Neural cell (in vitro differentiated cells): ENCODE measurements around the gene PTPRN2. TPM values are rescaled to one million over a fixed set of nuclear protein-coding genes. Genes with fewer than 3 reads are reported as not detected.

Experiments
- H2AFZ ChIP-seq: fragments of 200-600, 300-800 bp; sonication (generic), shearing (Covaris generic); 2 replicates; pipeline ENCODE4 v1.6.0; 2014; ENCODE audit warnings: low read depth, mild to moderate bottlenecking, antibody characterized with exemption, low read length, moderate library complexity
- H3F3A ChIP-seq: fragments of 200-600 bp; shearing (Covaris generic); 2 replicates; pipeline ENCODE4 v1.6.1; 2016; ENCODE audit warnings: mild to moderate bottlenecking, moderate library complexity, mixed read lengths, antibody characterized with exemption, low read length; ENCODE audit not compliant: insufficient read depth, poor library complexity, severe bottlenecking
- H3K27ac ChIP-seq: fragments of 200-600, 300-800 bp; sonication (generic), shearing (Covaris generic); 2 replicates; pipeline ENCODE4 v1.5.1; 2014; ENCODE audit warnings: mild to moderate bottlenecking, low read length, moderate library complexity
- H3K27me3 ChIP-seq: fragments of 300-800, 200-600 bp; sonication (generic), shearing (Covaris generic); 2 replicates; pipeline ENCODE4 v1.6.0; 2014; ENCODE audit warnings: mild to moderate bottlenecking, low read depth, low read length, moderate library complexity; ENCODE audit not compliant: insufficient read depth
- H3K36me3 ChIP-seq: fragments of 300-800, 200-600 bp; sonication (generic), shearing (Covaris generic); 2 replicates; pipeline ENCODE4 v1.5.1; 2014; ENCODE audit warnings: mild to moderate bottlenecking, antibody characterized with exemption, low read length, moderate library complexity; ENCODE audit not compliant: insufficient read depth
- H3K4me2 ChIP-seq: fragments of 300-800, 200-600 bp; sonication (generic), shearing (Covaris generic); 2 replicates; pipeline ENCODE4 v1.6.0; 2014; ENCODE audit warnings: mild to moderate bottlenecking, low read length
- H3K4me3 ChIP-seq: fragments of 300-800, 200-600 bp; sonication (generic), shearing (Covaris generic); 2 replicates; pipeline ENCODE4 v1.5.1; 2014; ENCODE audit warnings: mild to moderate bottlenecking, low read length, moderate library complexity
- H3K79me2 ChIP-seq: fragments of 200-600 bp; shearing (Covaris generic); replicated peaks from 2 replicates; pipeline ENCODE4 v1.6.0; 2014; ENCODE audit warnings: mild to moderate bottlenecking, low read length, moderate library complexity; ENCODE audit not compliant: insufficient read depth
- H3K9ac ChIP-seq: fragments of 300-800, 200-600 bp; sonication (generic), shearing (Covaris generic); 2 replicates; pipeline ENCODE4 v1.6.1; 2016; ENCODE audit warnings: mild to moderate bottlenecking, low read length, mixed read lengths
- H3K9me2 ChIP-seq: fragments of 200-600 bp; shearing (Covaris generic); 2 replicates; pipeline ENCODE4 v1.6.1; 2016; ENCODE audit warnings: mild to moderate bottlenecking, low read length, mixed read lengths; ENCODE audit not compliant: insufficient read depth
- H3K9me3 ChIP-seq: fragments of 200-600, 300-800 bp; sonication (generic), shearing (Covaris generic); 2 replicates; pipeline ENCODE4 v1.6.1; 2016; ENCODE audit warnings: mild to moderate bottlenecking, mixed run types, low read length, moderate library complexity, mixed read lengths
- H4K20me1 ChIP-seq: fragments of 200-600 bp; shearing (Covaris generic); 2 replicates; pipeline ENCODE4 v1.6.1; 2016; ENCODE audit warnings: mild to moderate bottlenecking, mixed run types; ENCODE audit not compliant: insufficient read depth
- CTCF ChIP-seq: fragments of 450-650 bp; IDR thresholded peaks from 2 replicates; pipeline ENCODE4 v1.5.1; 2014; ENCODE audit warnings: antibody characterized with exemption, mild to moderate bottlenecking, moderate library complexity; ENCODE audit not compliant: poor library complexity, severe bottlenecking
- EP300 ChIP-seq: fragments of 450-650 bp; conservative IDR thresholded peaks from 2 replicates; pipeline ENCODE4 v1.6.1; 2014; ENCODE audit warnings: antibody characterized with exemption, mild to moderate bottlenecking, moderate library complexity; ENCODE audit not compliant: poor library complexity, severe bottlenecking
- EZH2 ChIP-seq: fragments of 200-600, 300-800 bp; shearing (Covaris generic), sonication (generic); IDR thresholded peaks from 2 replicates; pipeline ENCODE4 v1.6.1; 2014; ENCODE audit warnings: antibody characterized with exemption, low read length, borderline replicate concordance, mild to moderate bottlenecking; ENCODE audit not compliant: insufficient read depth, poor library complexity, severe bottlenecking
- MXI1 ChIP-seq: fragments of 450-650 bp; conservative IDR thresholded peaks from 2 replicates; pipeline ENCODE4 v1.6.1; 2014; ENCODE audit warnings: antibody characterized with exemption, mild to moderate bottlenecking; ENCODE audit not compliant: poor library complexity, severe bottlenecking
- POLR2AphosphoS5 ChIP-seq: IDR thresholded peaks from 2 replicates; pipeline ENCODE4 v1.6.1; 2012
- RAD21 ChIP-seq: fragments of 450-650 bp; conservative IDR thresholded peaks from 2 replicates; pipeline ENCODE4 v1.6.1; 2014; ENCODE audit warnings: antibody characterized with exemption, mild to moderate bottlenecking, moderate library complexity
- REST ChIP-seq: IDR thresholded peaks from 2 replicates; pipeline ENCODE4 v1.6.1; 2012; ENCODE audit warnings: borderline replicate concordance
- SMC3 ChIP-seq: fragments of 450-650 bp; conservative IDR thresholded peaks from 2 replicates; pipeline ENCODE4 v1.6.1; 2014; ENCODE audit warnings: antibody characterized with exemption, mild to moderate bottlenecking, moderate library complexity; ENCODE audit not compliant: poor library complexity
- TAF1 ChIP-seq: IDR thresholded peaks from 2 replicates; pipeline ENCODE4 v1.6.1; 2012; ENCODE audit warnings: low read depth
- polyA plus RNA-seq: library from polyadenylated mRNA; depleted of rRNA; stranded (reverse); fragments of >200 nt; gene quantifications from 2 replicates; pipeline ENCODE4 v1.2.3, GENCODE V29; 2014

PTPRN2 gene
- polyA plus RNA-seq, 1 donor from 2014 or later = 31.0 TPM

GRCh38 chr7:158016180-158017097 is 571.2 kb downstream of the PTPRN2 start:
- Histone ChIP-seq H3F3A (peaks cover 10% of the 10 kb centered on the region), H4K20me1 (no peaks in the 10 kb centered on the region), H3K4me3 (peak overlapping the region; percentile 59), H3K9ac (peak overlapping the region; percentile 64), H3K27me3 (no peaks in the 10 kb centered on the region), H3K36me3 (no peaks in the 10 kb centered on the region), H2AFZ (peak overlapping the region; percentile 11), H3K79me2 (no peaks in the 10 kb centered on the region), H3K4me2 (peak overlapping the region; percentile 49), H3K27ac (peak overlapping the region; percentile 77), H3K9me3 (no peaks in the 10 kb centered on the region), H3K9me2 (no peaks in the 10 kb centered on the region)
- TF ChIP-seq SMC3 = no peak
- TF ChIP-seq RAD21 = no peak
- no peak for TF ChIP-seq REST
- TF ChIP-seq TAF1 = no peak
- no peak for TF ChIP-seq CTCF
- no peak for TF ChIP-seq EZH2
- no peak for TF ChIP-seq POLR2AphosphoS5
- no peak for TF ChIP-seq EP300

GRCh38 chr7:158015403-158016179 is 572.0 kb downstream of the PTPRN2 start:
- Histone ChIP-seq H3K4me3 (peak overlapping the region; percentile 59), H2AFZ (peak overlapping the region; percentile 11), H4K20me1 (no peaks in the 10 kb centered on the region), H3K9ac (peak overlapping the region; percentile 64), H3K27me3 (no peaks in the 10 kb centered on the region), H3K4me2 (peak overlapping the region; percentile 49), H3K36me3 (no peaks in the 10 kb centered on the region), H3K9me2 (no peaks in the 10 kb centered on the region), H3F3A (peaks cover 10% of the 10 kb centered on the region), H3K79me2 (no peaks in the 10 kb centered on the region), H3K27ac (peak overlapping the region; percentile 77), H3K9me3 (no peaks in the 10 kb centered on the region)
- TF ChIP-seq RAD21 (no peak), EZH2 (no peak), CTCF (no peak), REST (peak; percentile 12), MXI1 (no peak), SMC3 (no peak), EP300 (no peak), TAF1 (no peak), POLR2AphosphoS5 (peak; percentile 8)
